Measurements from ENCODE around the gene TP53BP2.

TP53BP2 gene

GRCh38 chr1:223765036-223765718 lies 80.6 kb downstream of the TP53BP2 start:
- DNase-seq (ENCODE audit: low read depth in 2 of 2): no peak

- DNase-seq (ENCODE audit: low read depth in 2 of 2): no peak
These were observed 81.9 kb downstream of the TP53BP2 start for GRCh38 chr1:223763881-223764280.

- DNase-seq (ENCODE audit: low read depth in 2 of 2): no peak
These were observed 82.5 kb downstream of the TP53BP2 start for GRCh38 chr1:223763251-223763650.

GRCh38 chr1:223761411-223761810 lies 84.3 kb downstream of the TP53BP2 start:
- DNase-seq (ENCODE audit: low read depth in 2 of 2): no peak

GRCh38 chr1:223760833-223761232 lies 84.9 kb downstream of the TP53BP2 start:
- no peak for DNase-seq (ENCODE audit: low read depth in 2 of 2)

GRCh38 chr1:223759273-223759672 lies 86.5 kb downstream of the TP53BP2 start:
- no peak for DNase-seq (ENCODE audit: low read depth in 2 of 2)

- DNase-seq (ENCODE audit: low read depth in 2 of 2): no peak
These were observed 87.0 kb downstream of the TP53BP2 start for GRCh38 chr1:223758734-223759133.

GRCh38 chr1:223756806-223757700 lies 88.7 kb downstream of the TP53BP2 start:
- DNase-seq (ENCODE audit: low read depth in 2 of 2): no peak

GRCh38 chr1:223755992-223756775 lies 89.6 kb downstream of the TP53BP2 start:
- no peak for DNase-seq (ENCODE audit: low read depth in 2 of 2)

- no peak for DNase-seq (ENCODE audit: low read depth in 2 of 2)
These were observed 90.3 kb downstream of the TP53BP2 start for GRCh38 chr1:223755432-223755792.

- DNase-seq (ENCODE audit: low read depth in 2 of 2): no peak
These were observed 90.9 kb downstream of the TP53BP2 start for GRCh38 chr1:223754681-223755431.

GRCh38 chr1:223752721-223753515 lies 92.8 kb downstream of the TP53BP2 start:
- DNase-seq (ENCODE audit: low read depth in 2 of 2): no peak

GRCh38 chr1:223751696-223752095 lies 94.1 kb downstream of the TP53BP2 start:
- no peak for DNase-seq (ENCODE audit: low read depth in 2 of 2)

- DNase-seq (ENCODE audit: low read depth in 2 of 2): no peak
These were observed 94.8 kb downstream of the TP53BP2 start for GRCh38 chr1:223750730-223751570.

- DNase-seq (ENCODE audit: low read depth in 2 of 2): peak; percentile 44 to 51
These were observed 96.7 kb downstream of the TP53BP2 start for GRCh38 chr1:223748773-223749733.

GRCh38 chr1:223748405-223748772 lies 97.4 kb downstream of the TP53BP2 start:
- DNase-seq (ENCODE audit: low read depth in 2 of 2): no peak

- DNase-seq (ENCODE audit: low read depth in 2 of 2): no peak
These were observed 97.9 kb downstream of the TP53BP2 start for GRCh38 chr1:223747838-223748335.

GRCh38 chr1:223745731-223746130 lies 100.0 kb downstream of the TP53BP2 start:
- DNase-seq (ENCODE audit: low read depth in 2 of 2): no peak

All from stimulated activated CD4-positive, alpha-beta T cell treated with anti-CD3 and anti-CD28 coated beads, Interleukin-4, amount 100 ng/mL, for 48 hours (primary cell).